ENCODE data around the gene COPB2.

COPB2 gene

GRCh38 chr3:139327231-139327630 lies 62.2 kb downstream of the COPB2 start:
- no peaks in the 10 kb centered on the region for H3K36me3 Mint-ChIP-seq (ENCODE audit: low read depth)
- H3K9me3 Mint-ChIP-seq: no peaks in the 10 kb centered on the region
- peaks cover 4% of the 10 kb centered on the region for H3K4me1 Mint-ChIP-seq (ENCODE audit: low read depth)
- peaks cover 21% of the 10 kb centered on the region for H3K27me3 Mint-ChIP-seq (ENCODE audit: low read depth)
- H3K27ac Mint-ChIP-seq: no peak overlapping the region
- H3K4me3 Mint-ChIP-seq: no peak overlapping the region

- H3K9me3 Mint-ChIP-seq: no peaks in the 10 kb centered on the region
- no peaks in the 10 kb centered on the region for H3K36me3 Mint-ChIP-seq (ENCODE audit: low read depth)
- H3K27me3 Mint-ChIP-seq (ENCODE audit: low read depth): peaks cover 17% of the 10 kb centered on the region
- peaks cover 4% of the 10 kb centered on the region for H3K4me1 Mint-ChIP-seq (ENCODE audit: low read depth)
- H3K4me3 Mint-ChIP-seq: no peak overlapping the region
- no peak overlapping the region for H3K27ac Mint-ChIP-seq
These were observed 62.7 kb downstream of the COPB2 start for GRCh38 chr3:139326707-139327106.

GRCh38 chr3:139326131-139326530 lies 63.3 kb downstream of the COPB2 start:
- Mint-ChIP-seq H3K36me3 (ENCODE audit: low read depth) (no peaks in the 10 kb centered on the region), H3K27me3 (ENCODE audit: low read depth) (peaks cover 12% of the 10 kb centered on the region), H3K27ac (no peak overlapping the region), H3K9me3 (no peaks in the 10 kb centered on the region), H3K4me3 (no peak overlapping the region), H3K4me1 (ENCODE audit: low read depth) (peaks cover 4% of the 10 kb centered on the region)

- Mint-ChIP-seq H3K27ac (no peak overlapping the region), H3K36me3 (ENCODE audit: low read depth) (no peaks in the 10 kb centered on the region), H3K27me3 (ENCODE audit: low read depth) (peaks cover 7% of the 10 kb centered on the region), H3K9me3 (no peaks in the 10 kb centered on the region), H3K4me3 (no peak overlapping the region), H3K4me1 (ENCODE audit: low read depth) (peaks cover 4% of the 10 kb centered on the region)
These were observed 63.9 kb downstream of the COPB2 start for GRCh38 chr3:139325551-139325950.

- H3K4me1 Mint-ChIP-seq (ENCODE audit: low read depth): peaks cover 1% of the 10 kb centered on the region
- no peak overlapping the region for H3K27ac Mint-ChIP-seq
- no peak overlapping the region for H3K4me3 Mint-ChIP-seq
- no peaks in the 10 kb centered on the region for H3K27me3 Mint-ChIP-seq (ENCODE audit: low read depth)
- H3K9me3 Mint-ChIP-seq: no peaks in the 10 kb centered on the region
- H3K36me3 Mint-ChIP-seq (ENCODE audit: low read depth): no peaks in the 10 kb centered on the region
These were observed 65.0 kb downstream of the COPB2 start for GRCh38 chr3:139324456-139324855.

GRCh38 chr3:139323146-139323545 lies 66.3 kb downstream of the COPB2 start:
- no peaks in the 10 kb centered on the region for H3K36me3 Mint-ChIP-seq (ENCODE audit: low read depth)
- no peak overlapping the region for H3K27ac Mint-ChIP-seq
- no peaks in the 10 kb centered on the region for H3K27me3 Mint-ChIP-seq (ENCODE audit: low read depth)
- H3K4me1 Mint-ChIP-seq (ENCODE audit: low read depth): no peaks in the 10 kb centered on the region
- no peak overlapping the region for H3K4me3 Mint-ChIP-seq
- no peaks in the 10 kb centered on the region for H3K9me3 Mint-ChIP-seq

- Mint-ChIP-seq H3K27me3 (ENCODE audit: low read depth) (no peaks in the 10 kb centered on the region), H3K9me3 (no peaks in the 10 kb centered on the region), H3K4me3 (no peak overlapping the region), H3K36me3 (ENCODE audit: low read depth) (no peaks in the 10 kb centered on the region), H3K27ac (no peak overlapping the region), H3K4me1 (ENCODE audit: low read depth) (no peaks in the 10 kb centered on the region)
These were observed 67.1 kb downstream of the COPB2 start for GRCh38 chr3:139322346-139322745.

- Mint-ChIP-seq H3K36me3 (ENCODE audit: low read depth) (no peaks in the 10 kb centered on the region), H3K4me1 (ENCODE audit: low read depth) (no peaks in the 10 kb centered on the region), H3K4me3 (no peak overlapping the region), H3K27ac (no peak overlapping the region), H3K9me3 (no peaks in the 10 kb centered on the region), H3K27me3 (ENCODE audit: low read depth) (peaks cover 5% of the 10 kb centered on the region)
These were observed 68.7 kb downstream of the COPB2 start for GRCh38 chr3:139320551-139321309.

GRCh38 chr3:139319428-139320402 lies 69.7 kb downstream of the COPB2 start:
- Mint-ChIP-seq H3K27ac (no peak overlapping the region), H3K9me3 (no peaks in the 10 kb centered on the region), H3K27me3 (ENCODE audit: low read depth) (peaks cover 5% of the 10 kb centered on the region)

GRCh38 chr3:139318826-139319225 lies 70.6 kb downstream of the COPB2 start:
- Mint-ChIP-seq H3K36me3 (ENCODE audit: low read depth) (no peaks in the 10 kb centered on the region), H3K27ac (no peak overlapping the region), H3K9me3 (no peaks in the 10 kb centered on the region), H3K4me3 (no peak overlapping the region), H3K4me1 (ENCODE audit: low read depth) (no peaks in the 10 kb centered on the region), H3K27me3 (ENCODE audit: low read depth) (peaks cover 5% of the 10 kb centered on the region)

More at GRCh38 chr3:139319428-139320402, 69.7 kb downstream of the COPB2 start:
- no peak overlapping the region for H3K4me3 Mint-ChIP-seq
- H3K36me3 Mint-ChIP-seq (ENCODE audit: low read depth): no peaks in the 10 kb centered on the region
- H3K4me1 Mint-ChIP-seq (ENCODE audit: low read depth): no peaks in the 10 kb centered on the region

GRCh38 chr3:139318431-139318816 lies 71.0 kb downstream of the COPB2 start:
- Mint-ChIP-seq H3K27ac (no peak overlapping the region), H3K27me3 (ENCODE audit: low read depth) (peaks cover 5% of the 10 kb centered on the region), H3K4me3 (no peak overlapping the region), H3K36me3 (ENCODE audit: low read depth) (no peaks in the 10 kb centered on the region), H3K9me3 (no peaks in the 10 kb centered on the region), H3K4me1 (ENCODE audit: low read depth) (no peaks in the 10 kb centered on the region)

- H3K4me3 Mint-ChIP-seq: no peak overlapping the region
- H3K9me3 Mint-ChIP-seq: no peaks in the 10 kb centered on the region
- H3K4me1 Mint-ChIP-seq (ENCODE audit: low read depth): no peaks in the 10 kb centered on the region
- peaks cover 5% of the 10 kb centered on the region for H3K27me3 Mint-ChIP-seq (ENCODE audit: low read depth)
- H3K36me3 Mint-ChIP-seq (ENCODE audit: low read depth): no peaks in the 10 kb centered on the region
- no peak overlapping the region for H3K27ac Mint-ChIP-seq
These were observed 71.6 kb downstream of the COPB2 start for GRCh38 chr3:139317660-139318430.

GRCh38 chr3:139317215-139317614 lies 72.2 kb downstream of the COPB2 start:
- no peak overlapping the region for H3K4me3 Mint-ChIP-seq
- no peak overlapping the region for H3K27ac Mint-ChIP-seq
- no peaks in the 10 kb centered on the region for H3K9me3 Mint-ChIP-seq
- peaks cover 5% of the 10 kb centered on the region for H3K27me3 Mint-ChIP-seq (ENCODE audit: low read depth)
- H3K4me1 Mint-ChIP-seq (ENCODE audit: low read depth): no peaks in the 10 kb centered on the region
- no peaks in the 10 kb centered on the region for H3K36me3 Mint-ChIP-seq (ENCODE audit: low read depth)

GRCh38 chr3:139313921-139314320 lies 75.5 kb downstream of the COPB2 start:
- no peaks in the 10 kb centered on the region for H3K4me1 Mint-ChIP-seq (ENCODE audit: low read depth)
- no peak overlapping the region for H3K27ac Mint-ChIP-seq
- H3K36me3 Mint-ChIP-seq (ENCODE audit: low read depth): no peaks in the 10 kb centered on the region
- H3K27me3 Mint-ChIP-seq (ENCODE audit: low read depth): peaks cover 5% of the 10 kb centered on the region
- no peaks in the 10 kb centered on the region for H3K9me3 Mint-ChIP-seq
- no peak overlapping the region for H3K4me3 Mint-ChIP-seq

Data from T-helper 1 cell treated with Interleukin-12 subunit alpha and Interleukin-12 subunit beta and Interleukin-4 antibody, amounts not matched to agents 30 μg/mL and 1 μg/mL, for 36 hours (primary cell).